GM21526 (cell line): ENCODE data around the gene YOD1.
A peak's percentile ranks its signal among the peaks of the same experiment; 100 is the strongest.

Source experiments
- ATAC-seq: cut with Tn5 transposase; IDR thresholded peaks from one replicate; pipeline ENCODE4 v1.9.1; 2021; ENCODE audit warnings: moderate library complexity; ENCODE audit not compliant: unreplicated experiment, low FRiP score

Gene YOD1

DNA sequence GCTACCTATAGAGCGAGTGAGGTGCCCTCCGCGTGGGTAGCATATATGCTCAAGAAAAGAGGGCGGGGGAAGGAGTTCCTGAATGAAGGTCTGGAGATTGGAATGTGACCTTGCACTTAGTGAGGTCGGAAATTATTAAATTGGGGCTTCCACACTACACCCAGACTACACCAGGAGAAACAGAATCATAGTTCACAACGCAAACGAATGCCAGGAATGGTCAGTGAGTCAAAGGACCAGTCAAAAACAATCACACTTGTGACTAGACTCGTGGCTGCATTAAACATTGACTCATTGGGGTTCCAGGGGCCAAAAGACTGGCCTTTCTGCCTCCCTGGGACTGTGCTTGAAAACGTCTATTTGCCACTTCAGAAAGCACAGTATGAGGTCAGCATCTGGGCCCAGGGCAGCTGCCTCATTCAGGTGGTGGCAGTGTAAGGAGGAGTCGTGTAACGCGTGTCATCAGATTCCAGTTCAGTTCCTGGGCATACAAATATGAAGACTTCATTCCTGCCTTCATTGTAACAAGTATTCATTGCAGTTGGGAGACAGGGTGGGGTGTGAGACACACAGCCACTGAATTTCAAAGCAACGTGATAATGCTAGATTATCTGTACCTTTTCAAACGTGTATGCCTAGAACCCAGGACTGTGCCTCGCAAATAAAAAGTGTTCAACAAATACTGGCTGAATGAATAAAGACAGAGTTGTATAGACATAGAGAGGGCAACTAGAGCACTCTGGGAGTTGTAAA is at the start of gene YOD1:
YOD1 (minus strand) TSS at position 18 of the 753 bp plus-strand sequence. CDS start 178 bp downstream, outside the sequence.
- ATAC-seq = no peak

GRCh38 chr1:207097871-207098324 is 46.9 kb upstream of the YOD1 start:
- ATAC-seq = peak; percentile 70

DNA sequence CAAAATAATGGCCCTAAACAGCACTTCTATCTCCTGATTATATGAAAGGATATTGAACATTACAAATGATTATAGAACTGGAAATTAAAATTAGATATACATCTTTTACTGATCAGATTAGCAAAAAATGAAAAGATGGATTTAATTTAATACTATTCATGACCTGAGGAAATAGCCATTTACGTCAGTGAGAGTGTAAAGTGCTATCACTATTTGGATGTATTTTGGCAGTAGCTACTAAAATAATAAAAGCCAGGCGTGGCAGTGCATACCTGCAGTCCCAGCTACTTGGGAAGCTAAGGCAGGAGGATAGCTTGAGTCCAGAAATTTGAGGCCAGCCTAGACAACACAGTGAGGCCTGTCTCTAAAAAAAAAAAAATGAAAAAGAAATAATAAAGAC is 42.9 kb upstream of the YOD1 start:
- no peak for ATAC-seq

- no peak for ATAC-seq
These were observed 40.3 kb upstream of the YOD1 start for GRCh38 chr1:207091200-207091908.

GRCh38 chr1:207089627-207090355 is 38.8 kb upstream of the YOD1 start:
- no peak for ATAC-seq

- no peak for ATAC-seq
These were observed 38.0 kb upstream of the YOD1 start, which contains the start of gene C4BPB for GRCh38 chr1:207088701-207089626. C4BPB (plus strand) TSS chr1:207088860; CDS start chr1:207089532, 672 bp downstream.

DNA sequence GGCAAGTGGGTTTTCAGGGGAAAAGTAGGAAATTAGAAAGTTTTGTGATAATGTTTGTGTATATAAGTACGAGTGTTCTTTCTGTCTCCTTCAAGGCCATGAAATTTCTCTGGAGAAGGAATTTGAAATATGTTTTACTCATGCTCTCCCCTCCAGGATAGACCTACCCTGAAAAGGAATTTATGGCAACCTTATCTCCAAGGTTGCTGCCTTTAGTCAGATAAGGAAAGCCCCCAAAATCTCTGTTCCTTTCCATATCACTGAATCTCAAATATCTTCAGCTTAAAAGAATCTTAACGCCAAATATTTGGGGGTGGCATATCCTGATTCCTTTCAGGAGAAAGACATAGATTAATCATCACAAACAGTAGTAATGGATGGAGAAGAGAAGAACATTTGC is 37.2 kb upstream of the YOD1 start:
- ATAC-seq = no peak

- no peak for ATAC-seq
These were observed 34.9 kb upstream of the YOD1 start for GRCh38 chr1:207085887-207086286.

DNA sequence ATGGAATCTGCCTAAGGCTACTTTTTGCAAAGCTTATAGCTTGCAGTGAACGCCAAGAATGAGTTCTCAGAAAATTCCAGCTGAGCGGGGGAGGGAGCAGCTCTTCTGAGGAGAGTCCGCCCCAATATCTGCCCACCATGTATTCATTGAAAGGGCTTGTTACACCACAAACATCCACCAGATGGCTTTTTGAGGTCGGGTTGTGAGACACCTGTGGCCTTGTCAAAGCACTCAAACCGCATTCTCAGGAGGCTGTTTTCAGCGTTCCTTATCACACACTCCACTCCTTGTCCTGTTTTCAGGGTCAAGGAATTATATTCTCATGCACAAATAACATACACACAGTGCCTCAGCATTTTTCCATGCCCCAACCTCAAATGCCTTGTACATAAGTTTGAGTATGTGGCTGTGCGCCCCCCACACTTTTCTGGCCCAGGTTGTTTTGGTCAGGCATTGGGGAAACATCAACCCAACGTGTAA is 33.7 kb upstream of the YOD1 start:
- peak; percentile 74 for ATAC-seq

DNA sequence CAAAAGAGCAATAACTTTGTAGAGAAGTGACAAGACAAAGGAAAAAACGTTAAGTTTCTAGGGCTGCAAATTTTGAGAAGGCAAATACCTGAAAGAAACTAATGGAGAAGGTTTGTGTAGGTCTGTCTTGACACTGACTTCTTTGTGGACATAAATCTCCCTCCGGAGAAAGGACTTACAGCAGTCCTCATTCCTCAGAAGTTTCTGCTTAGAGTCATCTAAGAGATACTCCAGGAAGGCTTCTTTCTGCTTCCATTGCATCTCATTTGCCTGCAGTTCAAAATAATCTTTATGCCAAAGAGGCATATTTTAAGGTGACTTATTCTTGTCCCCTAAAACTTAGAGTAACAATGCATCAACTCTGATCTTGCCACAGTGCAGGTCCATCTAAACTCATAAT is 33.2 kb upstream of the YOD1 start:
- ATAC-seq = no peak

DNA sequence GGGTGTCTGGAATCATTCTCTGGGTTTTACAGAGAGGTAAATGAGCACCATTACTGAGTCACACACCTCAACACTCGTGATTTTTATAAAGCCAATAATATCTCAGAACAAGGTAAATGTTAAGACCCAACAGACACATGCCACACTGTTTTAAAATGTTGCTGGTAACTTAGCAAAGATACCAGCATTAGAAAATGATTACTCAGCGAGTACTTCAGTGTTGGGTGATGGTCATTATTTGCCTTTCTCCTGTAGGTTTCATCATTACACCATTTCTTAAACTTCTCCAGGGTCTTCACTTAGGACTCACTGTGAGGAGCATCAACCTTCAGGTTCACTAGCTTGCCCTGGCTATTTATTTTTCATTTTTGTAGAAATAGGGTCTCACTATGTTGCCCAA is 30.8 kb upstream of the YOD1 start:
- no peak for ATAC-seq

GRCh38 chr1:207081088-207081487 is 30.1 kb upstream of the YOD1 start:
- ATAC-seq = no peak

DNA sequence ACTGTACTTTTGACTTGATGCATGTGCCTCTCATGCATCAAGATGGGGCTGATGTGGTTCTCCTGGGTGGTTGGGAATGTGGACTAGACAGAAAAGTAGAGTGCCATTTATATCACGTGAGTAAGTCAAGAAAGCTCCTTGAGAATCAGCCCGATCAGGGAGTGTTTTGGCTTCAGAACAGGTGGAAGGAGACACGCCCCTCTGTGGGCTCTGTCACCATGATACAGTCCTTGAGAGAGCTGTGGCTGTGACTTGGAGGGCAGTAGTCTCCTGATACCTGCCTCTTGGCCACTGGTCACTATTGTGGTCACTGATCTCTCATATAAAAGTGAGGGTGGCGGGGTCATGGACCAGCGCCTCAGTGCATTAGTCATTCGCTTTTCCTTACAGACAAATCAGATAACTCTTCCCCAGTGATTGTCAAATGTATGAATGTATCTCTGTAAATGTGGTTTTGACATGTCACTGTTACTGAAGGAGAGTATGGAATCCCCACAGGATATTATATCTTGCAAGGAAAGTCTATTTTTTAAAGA is 28.8 kb upstream of the YOD1 start:
- ATAC-seq = no peak

- ATAC-seq = no peak
These were observed 27.6 kb upstream of the YOD1 start for GRCh38 chr1:207078578-207079132.

DNA sequence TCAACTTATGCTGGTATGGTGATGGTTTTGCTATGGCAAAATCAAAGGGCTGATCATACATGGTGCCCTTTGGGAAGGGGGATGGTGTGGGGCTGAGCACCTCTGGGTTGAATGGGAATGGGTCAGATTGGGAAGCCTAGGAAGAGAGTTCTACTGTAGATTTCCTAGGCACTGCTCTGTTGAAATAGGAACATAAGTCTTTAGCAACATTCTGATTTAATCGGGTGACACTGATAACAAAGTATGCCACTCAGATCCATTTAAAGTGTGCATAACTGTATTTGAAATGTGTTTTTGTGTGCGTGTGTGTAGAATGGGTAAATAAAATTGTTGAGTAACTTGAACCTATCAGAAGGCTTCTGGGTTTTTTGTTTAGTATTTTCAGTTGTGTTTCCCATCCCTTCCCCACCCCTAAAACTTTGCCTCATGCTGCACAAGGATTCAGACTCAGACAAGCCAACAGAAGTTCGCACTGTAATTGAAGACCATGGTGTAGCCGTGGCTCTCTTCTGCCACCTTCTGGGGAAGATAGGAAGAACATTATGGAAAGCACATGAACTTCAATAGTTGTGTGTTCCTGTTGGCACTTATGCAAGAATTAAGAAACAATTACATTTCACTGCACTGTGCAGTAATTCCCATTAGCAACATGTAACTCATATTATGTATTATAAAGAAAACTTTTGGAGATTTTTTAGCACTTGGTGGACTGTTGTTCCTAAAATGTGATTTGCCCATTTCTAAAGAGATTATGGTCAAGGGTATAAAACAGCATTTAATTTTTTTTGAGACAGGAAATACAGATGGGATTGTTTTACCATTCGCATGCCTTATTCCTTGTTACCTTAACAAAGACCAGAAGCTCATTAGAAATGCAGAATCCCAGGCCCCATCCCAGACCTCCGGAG is 26.7 kb upstream of the YOD1 start:
- ATAC-seq = peak; percentile 55

- ATAC-seq = no peak
These were observed 26.0 kb upstream of the YOD1 start for GRCh38 chr1:207077012-207077411.

GRCh38 chr1:207076181-207076955 is 25.4 kb upstream of the YOD1 start:
- no peak for ATAC-seq
